ENCODE measurements around the gene EXD2. TPM values are rescaled to one million over a fixed set of nuclear protein-coding genes. Genes with fewer than 3 reads are reported as not detected.

Gene EXD2
- polyA plus RNA-seq, 2 of the 4 experiments (the other 2 are of a cell fraction) = 13.9 to 22.1 TPM

DNA sequence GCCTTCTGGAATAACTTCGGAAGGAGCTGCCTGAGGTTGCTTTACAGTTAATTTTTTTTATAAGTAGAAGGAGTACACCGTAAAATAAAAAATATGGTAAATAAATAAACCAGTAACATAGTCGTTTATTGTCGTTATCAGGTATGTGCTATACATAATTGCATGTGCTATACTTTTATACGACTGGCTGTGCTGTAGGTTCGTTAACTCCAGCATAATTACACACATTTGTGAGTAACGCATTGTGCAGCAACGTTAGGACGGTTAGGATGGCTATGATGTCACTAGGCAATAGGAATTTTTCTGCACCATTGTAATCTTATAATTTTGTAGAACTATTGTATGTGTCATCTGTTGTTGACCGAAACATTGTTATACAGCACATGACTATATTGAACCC lies 8.5 kb downstream of the EXD2 start:
- no peak for ATAC-seq
- H3K9me3 ChIP-seq = no peaks in the 10 kb centered on the region
- no peak overlapping the region for H3K4me3 ChIP-seq
- no peak overlapping the region for H3K4me2 ChIP-seq
- no peak for TF ChIP-seq PBX3 (IDR thresholded peaks at IDR 0.05)
- no peak for TF ChIP-seq ZC3H11A (IDR thresholded peaks at IDR 0.05)
- no peak for TF ChIP-seq ZNF302 (CRISPR knock-in tag; IDR thresholded peaks at IDR 0.05)
- no peak for TF ChIP-seq ESRRA (IDR thresholded peaks at IDR 0.05; ENCODE audit: borderline replicate concordance, low read length)
- TF ChIP-seq GATA3 (IDR thresholded peaks at IDR 0.05; ENCODE audit: borderline replicate concordance) = no peak
- TF ChIP-seq HOXB5 (CRISPR knock-in tag; IDR thresholded peaks at IDR 0.05) = no peak
- no peak for TF ChIP-seq HOXA7 (CRISPR knock-in tag; IDR thresholded peaks at IDR 0.05)
- no peak for TF ChIP-seq SREBF2 (IDR thresholded peaks at IDR 0.05)
- TF ChIP-seq HOXB13 (CRISPR knock-in tag; IDR thresholded peaks at IDR 0.05; ENCODE audit: low read depth) = no peak
- no peak for TF ChIP-seq RCOR1 (IDR thresholded peaks at IDR 0.05; ENCODE audit: low read depth, low read length)
- TF ChIP-seq, protein P1, sequence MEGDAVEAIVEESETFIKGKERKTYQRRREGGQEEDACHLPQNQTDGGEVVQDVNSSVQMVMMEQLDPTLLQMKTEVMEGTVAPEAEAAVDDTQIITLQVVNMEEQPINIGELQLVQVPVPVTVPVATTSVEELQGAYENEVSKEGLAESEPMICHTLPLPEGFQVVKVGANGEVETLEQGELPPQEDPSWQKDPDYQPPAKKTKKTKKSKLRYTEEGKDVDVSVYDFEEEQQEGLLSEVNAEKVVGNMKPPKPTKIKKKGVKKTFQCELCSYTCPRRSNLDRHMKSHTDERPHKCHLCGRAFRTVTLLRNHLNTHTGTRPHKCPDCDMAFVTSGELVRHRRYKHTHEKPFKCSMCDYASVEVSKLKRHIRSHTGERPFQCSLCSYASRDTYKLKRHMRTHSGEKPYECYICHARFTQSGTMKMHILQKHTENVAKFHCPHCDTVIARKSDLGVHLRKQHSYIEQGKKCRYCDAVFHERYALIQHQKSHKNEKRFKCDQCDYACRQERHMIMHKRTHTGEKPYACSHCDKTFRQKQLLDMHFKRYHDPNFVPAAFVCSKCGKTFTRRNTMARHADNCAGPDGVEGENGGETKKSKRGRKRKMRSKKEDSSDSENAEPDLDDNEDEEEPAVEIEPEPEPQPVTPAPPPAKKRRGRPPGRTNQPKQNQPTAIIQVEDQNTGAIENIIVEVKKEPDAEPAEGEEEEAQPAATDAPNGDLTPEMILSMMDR (IDR thresholded peaks at IDR 0.05) = no peak
- no peak for TF ChIP-seq POLR2AphosphoS2 (conservative IDR thresholded peaks at IDR 0.05; ENCODE audit: low read length)
- no peak for TF ChIP-seq RNF2 (IDR thresholded peaks at IDR 0.05; ENCODE audit: borderline replicate concordance, low read depth)
- no peak for TF ChIP-seq ZFP36 (IDR thresholded peaks at IDR 0.05; ENCODE audit: borderline replicate concordance, partially characterized antibody)
- TF ChIP-seq BHLHE40 (IDR thresholded peaks at IDR 0.05; ENCODE audit: low read depth, low read length) = no peak
- TF ChIP-seq EHMT2 (IDR thresholded peaks at IDR 0.05; ENCODE audit: low read depth) = no peak
- no peak for DNase-seq (ENCODE audit: low read depth in 1 of 2, low spot score in 1 of 2)
- H3K4me1 ChIP-seq = 0 out of 3 replicates have a peak, but pooled peaks cover 4% of the 10 kb centered on the region
- ChIA-PET POLR2A (no interaction called here), CTCF (interaction anchor here (0.8 to 1.3 kb wide), 2 partner anchors 13 to 49 kb away, joined by 3 to 4 read pairs; no protein-coding TSS in a partner anchor)
- H3K27ac ChIP-seq = no peak overlapping the region
- WGBS (ENCODE audit: missing lambda C conversion rate) = 90% methylated on average over 10 of the region's 10 CpGs
- FAIRE-seq = no peak

GRCh38 chr14:69204753-69205152 lies 13.5 kb downstream of the EXD2 start:
- ChIA-PET POLR2A (no interaction called here), CTCF (interaction anchor here (0.5 to 1.4 kb wide), 3 partner anchors 75 to 144 kb away, joined by 3 to 5 read pairs (median 3); no protein-coding TSS in a partner anchor)
- peak in 1 of 2 experiments; percentile 2 for DNase-seq (ENCODE audit: low read depth in 1 of 2, low spot score in 1 of 2)
- FAIRE-seq = no peak
- TF ChIP-seq MAFK (IDR thresholded peaks at IDR 0.05; ENCODE audit: partially characterized antibody) (no peak), E2F6 (IDR thresholded peaks at IDR 0.05; ENCODE audit: borderline replicate concordance, low read depth) (no peak), RNF2 (IDR thresholded peaks at IDR 0.05; ENCODE audit: borderline replicate concordance, low read depth) (no peak), ZFP36 (IDR thresholded peaks at IDR 0.05; ENCODE audit: borderline replicate concordance, partially characterized antibody) (no peak), FOSL2 (IDR thresholded peaks at IDR 0.05) (no peak), FOSL2 (CRISPR knock-in tag; IDR thresholded peaks at IDR 0.05) (no peak), ZNF302 (CRISPR knock-in tag; IDR thresholded peaks at IDR 0.05) (no peak), PBX3 (IDR thresholded peaks at IDR 0.05) (no peak), NPAS2 (CRISPR knock-in tag; IDR thresholded peaks at IDR 0.05; ENCODE audit: borderline replicate concordance) (no peak), ESRRA (IDR thresholded peaks at IDR 0.05; ENCODE audit: borderline replicate concordance, low read length) (no peak), POLR2AphosphoS2 (conservative IDR thresholded peaks at IDR 0.05; ENCODE audit: low read length) (no peak)
- TF ChIP-seq, protein P2, sequence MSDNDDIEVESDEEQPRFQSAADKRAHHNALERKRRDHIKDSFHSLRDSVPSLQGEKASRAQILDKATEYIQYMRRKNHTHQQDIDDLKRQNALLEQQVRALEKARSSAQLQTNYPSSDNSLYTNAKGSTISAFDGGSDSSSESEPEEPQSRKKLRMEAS (IDR thresholded peaks at IDR 0.05) = no peak
- TF ChIP-seq, protein P1 (IDR thresholded peaks at IDR 0.05) = no peak
- Histone ChIP-seq H3K27ac (no peak overlapping the region), H3K4me1 (0 out of 3 replicates have a peak, but pooled peaks cover 4% of the 10 kb centered on the region), H3K9me3 (no peaks in the 10 kb centered on the region), H3K4me2 (no peak overlapping the region), H3K4me3 (no peak overlapping the region)
- ATAC-seq = no peak
